ENCODE data around the gene SBF2. TPM values are rescaled to one million over a fixed set of nuclear protein-coding genes. Genes with fewer than 3 reads are reported as not detected.

The SBF2 gene
- total RNA-seq, 2 experiments from 2014 or later, result 7.0 to 7.1 TPM

DNA sequence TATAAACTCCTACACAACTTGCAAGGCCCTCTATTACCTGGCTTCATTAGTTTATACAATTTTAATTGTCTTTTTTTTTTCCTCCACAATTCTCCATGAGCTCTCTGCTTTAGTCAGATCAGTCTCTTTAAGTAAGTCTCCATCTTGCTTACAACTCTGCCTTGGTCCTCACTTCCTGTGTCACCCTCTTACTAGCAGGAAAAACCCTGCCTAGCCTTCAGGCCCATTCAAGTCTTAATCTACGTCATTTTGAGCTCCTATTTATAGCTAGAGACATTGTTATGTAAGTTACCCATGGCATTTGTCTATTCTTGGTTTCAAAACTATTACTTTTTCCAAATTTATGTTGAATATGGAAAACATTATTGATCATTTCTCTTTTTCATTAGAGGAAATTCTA is 177.4 kb downstream of the SBF2 start:
- H3K4me3 Mint-ChIP-seq, result no peak overlapping the region
- no peaks in the 10 kb centered on the region for H3K4me1 Mint-ChIP-seq (ENCODE audit: low read depth)
- no peaks in the 10 kb centered on the region for H3K27me3 Mint-ChIP-seq
- CTCF ChIA-PET, result interaction anchor here (1.0 kb wide), 1 partner anchor 40 kb away, joined by 3 read pairs; no protein-coding TSS in a partner anchor
- POLR2A ChIA-PET, result no interaction called here
- no peak for DNase-seq
- intact Hi-C loops (cut with micrococcal nuclease), result no loop called here
- no peaks in the 10 kb centered on the region for H3K9me3 Mint-ChIP-seq
- no peak overlapping the region for H3K27ac Mint-ChIP-seq
- H3K36me3 Mint-ChIP-seq, result peaks cover 3% of the 10 kb centered on the region

DNA sequence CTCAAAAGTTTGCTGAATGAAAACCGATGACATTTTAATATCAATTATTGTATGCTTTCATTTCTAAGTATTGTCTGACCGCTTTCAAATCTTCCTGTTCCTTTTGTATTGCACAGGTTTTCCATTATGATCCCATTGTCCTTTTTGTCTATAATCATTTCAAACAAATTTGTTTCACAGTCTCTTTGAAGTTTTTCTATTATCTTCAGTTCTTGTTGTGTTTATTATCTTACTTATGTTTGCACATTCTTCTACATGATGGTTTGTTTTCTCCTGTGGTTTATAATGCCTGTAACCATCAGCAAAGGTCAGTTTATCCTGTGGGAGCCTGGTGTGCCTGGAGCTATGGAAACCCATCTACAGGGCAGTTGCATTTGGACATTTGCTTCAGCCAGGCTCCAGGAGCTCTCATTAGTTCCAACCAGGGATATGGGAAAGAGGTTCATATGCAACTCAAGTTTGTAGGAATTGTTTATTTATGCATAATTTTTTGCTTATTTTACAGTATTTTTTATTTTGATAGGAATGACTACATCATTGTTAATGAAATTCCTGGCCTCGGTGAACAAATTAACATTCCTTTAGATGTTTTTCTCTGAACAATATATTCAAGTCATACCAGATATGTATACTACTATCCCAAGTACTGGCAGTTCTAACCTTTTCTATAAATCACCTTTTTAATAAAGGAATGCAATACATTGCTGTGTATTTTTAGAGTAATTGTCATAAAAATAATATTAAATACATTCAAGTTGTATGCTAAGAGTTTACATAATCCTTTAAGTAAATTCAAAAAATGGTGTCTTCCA is 179.2 kb downstream of the SBF2 start:
- no peaks in the 10 kb centered on the region for H3K4me1 Mint-ChIP-seq (ENCODE audit: low read depth)
- no peaks in the 10 kb centered on the region for H3K9me3 Mint-ChIP-seq
- ChIA-PET POLR2A (no interaction called here), CTCF (no interaction called here)
- H3K27me3 Mint-ChIP-seq, result no peaks in the 10 kb centered on the region
- no peak for DNase-seq
- peaks cover 3% of the 10 kb centered on the region for H3K36me3 Mint-ChIP-seq
- intact Hi-C loops (cut with micrococcal nuclease), result no loop called here
- H3K4me3 Mint-ChIP-seq, result no peak overlapping the region
- H3K27ac Mint-ChIP-seq, result no peak overlapping the region

DNA sequence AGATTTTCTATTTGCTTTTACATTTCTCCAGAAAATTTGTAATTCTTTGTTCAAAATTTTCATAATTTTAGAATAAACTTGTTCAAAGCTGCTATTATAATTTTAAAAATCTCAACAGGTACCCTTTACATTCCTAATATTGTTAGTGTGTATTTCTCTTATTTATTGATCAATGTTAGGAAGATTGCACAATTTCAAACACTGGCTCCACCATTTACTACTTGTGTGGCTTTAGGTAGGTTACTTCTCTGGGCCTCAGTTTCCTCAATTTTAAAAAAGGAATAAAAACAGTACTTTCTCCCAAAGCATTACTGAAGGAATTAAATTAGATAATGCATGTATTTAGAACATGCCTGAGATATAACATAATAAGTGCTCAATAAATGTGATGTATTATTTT is 180.2 kb downstream of the SBF2 start:
- no peaks in the 10 kb centered on the region for H3K27me3 Mint-ChIP-seq
- no peaks in the 10 kb centered on the region for H3K9me3 Mint-ChIP-seq
- no peaks in the 10 kb centered on the region for H3K4me1 Mint-ChIP-seq (ENCODE audit: low read depth)
- H3K27ac Mint-ChIP-seq, result no peak overlapping the region
- DNase-seq, result no peak
- H3K4me3 Mint-ChIP-seq, result no peak overlapping the region
- intact Hi-C loops (cut with micrococcal nuclease), result no loop called here
- CTCF ChIA-PET, result no interaction called here
- H3K36me3 Mint-ChIP-seq, result peaks cover 3% of the 10 kb centered on the region
- POLR2A ChIA-PET, result no interaction called here

DNA sequence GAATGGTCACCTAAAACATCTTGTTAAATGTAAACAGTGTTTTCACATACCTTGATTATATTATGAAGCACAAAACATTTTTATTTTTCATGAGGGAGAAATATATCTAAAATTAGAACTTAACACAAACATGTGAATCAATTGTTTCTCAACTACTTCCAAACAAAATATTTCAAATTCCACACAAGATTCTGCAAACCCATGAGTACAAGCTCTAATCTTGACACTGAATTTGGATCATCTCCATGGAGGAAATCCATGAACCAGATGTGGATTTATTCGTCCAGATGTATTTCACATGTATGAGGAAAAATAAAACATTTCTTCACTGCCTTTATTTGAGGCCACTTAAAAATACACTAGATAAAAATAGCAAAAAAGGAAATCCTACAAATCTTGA is 184.2 kb downstream of the SBF2 start:
- Mint-ChIP-seq H3K27me3 (no peaks in the 10 kb centered on the region), H3K4me3 (no peak overlapping the region), H3K4me1 (ENCODE audit: low read depth) (no peaks in the 10 kb centered on the region), H3K9me3 (no peaks in the 10 kb centered on the region), H3K36me3 (peaks cover 3% of the 10 kb centered on the region), H3K27ac (no peak overlapping the region)
- CTCF ChIA-PET, result no interaction called here
- POLR2A ChIA-PET, result no interaction called here
- intact Hi-C loops (cut with micrococcal nuclease), result no loop called here
- DNase-seq, result no peak

DNA sequence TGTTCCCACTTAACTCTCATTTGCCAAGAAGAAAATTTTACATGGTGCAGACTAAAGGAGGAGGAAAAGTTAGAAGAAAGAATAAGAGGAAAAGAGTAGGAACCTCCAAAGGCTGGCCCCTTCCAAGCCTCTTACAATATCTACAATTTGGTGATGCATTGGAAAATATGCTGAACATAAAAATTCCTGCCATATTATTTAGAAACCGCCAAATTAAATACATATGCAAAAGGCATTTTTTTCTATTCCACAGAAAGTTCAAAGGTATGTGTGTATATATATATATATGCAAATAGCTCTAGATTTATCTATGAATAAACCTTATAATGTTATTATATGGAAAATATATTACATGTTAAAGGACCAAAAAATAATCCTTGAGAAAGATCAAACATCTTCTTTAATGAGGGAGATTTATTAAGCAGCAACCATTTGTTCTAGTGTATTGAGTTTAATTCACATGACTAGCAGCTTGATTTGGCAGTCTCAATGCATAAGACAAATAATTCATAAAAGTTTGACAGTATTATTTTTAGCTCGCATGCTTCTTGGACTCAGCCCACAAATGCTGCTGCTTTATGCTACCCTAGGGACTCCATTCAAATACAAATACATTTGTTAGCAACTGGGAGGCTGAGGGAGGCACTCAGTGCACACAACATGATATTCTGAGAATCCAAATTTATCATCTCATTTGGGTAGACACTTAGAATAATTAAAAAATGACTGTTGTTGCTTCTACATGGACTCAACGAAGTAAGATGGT is 184.9 kb downstream of the SBF2 start:
- no peak for DNase-seq
- Mint-ChIP-seq H3K4me3 (no peak overlapping the region), H3K4me1 (ENCODE audit: low read depth) (no peaks in the 10 kb centered on the region), H3K27me3 (no peaks in the 10 kb centered on the region), H3K36me3 (peaks cover 3% of the 10 kb centered on the region), H3K9me3 (no peaks in the 10 kb centered on the region), H3K27ac (no peak overlapping the region)
- CTCF ChIA-PET, result no interaction called here
- intact Hi-C loops (cut with micrococcal nuclease), result no loop called here
- POLR2A ChIA-PET, result no interaction called here

DNA sequence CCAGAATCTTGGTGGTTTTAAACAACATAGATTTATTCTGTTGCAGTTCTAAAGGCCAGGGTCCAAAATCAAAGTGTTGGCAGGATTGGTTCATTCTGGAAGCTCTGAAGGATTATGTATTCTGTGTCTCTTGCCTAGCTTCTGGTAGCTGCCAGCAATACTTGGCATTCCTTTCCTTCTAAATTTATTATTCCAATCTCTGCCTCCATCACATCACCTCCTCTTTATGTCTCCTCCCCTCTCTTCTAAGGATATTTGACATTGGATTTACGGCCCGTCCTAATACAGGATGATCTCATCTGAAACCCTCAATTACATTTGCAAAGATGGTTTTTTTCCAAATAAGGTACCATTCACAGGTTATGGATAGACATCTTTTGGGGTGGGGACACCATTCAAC is 186.5 kb downstream of the SBF2 start:
- Mint-ChIP-seq H3K27me3 (no peaks in the 10 kb centered on the region), H3K4me1 (ENCODE audit: low read depth) (no peaks in the 10 kb centered on the region), H3K27ac (no peak overlapping the region), H3K9me3 (no peaks in the 10 kb centered on the region), H3K4me3 (no peak overlapping the region), H3K36me3 (peaks cover 3% of the 10 kb centered on the region)
- POLR2A ChIA-PET, result no interaction called here
- CTCF ChIA-PET, result no interaction called here
- no peak for DNase-seq
- intact Hi-C loops (cut with micrococcal nuclease), result no loop called here

DNA sequence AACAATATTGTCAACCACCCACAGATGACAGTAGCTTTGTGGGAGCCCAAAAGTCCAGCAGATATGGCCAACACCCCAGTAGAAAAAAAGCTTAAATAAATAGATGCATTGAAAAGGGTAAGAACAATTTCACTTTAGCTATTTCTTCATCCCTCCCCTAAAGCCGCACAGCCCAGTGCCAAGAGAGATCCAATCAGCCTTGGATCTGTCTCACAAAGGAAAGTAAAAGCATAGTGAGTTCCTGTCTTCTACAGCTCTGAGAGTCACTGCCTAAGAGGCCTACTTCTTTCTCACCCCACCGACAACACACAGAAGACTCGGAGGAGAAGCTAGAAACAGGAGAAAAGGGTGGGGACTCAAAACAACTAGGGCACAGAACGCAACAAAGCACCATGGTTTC is 196.4 kb downstream of the SBF2 start:
- H3K27ac Mint-ChIP-seq, result no peak overlapping the region
- H3K9me3 Mint-ChIP-seq, result peaks cover 39% of the 10 kb centered on the region
- DNase-seq, result no peak
- peaks cover 29% of the 10 kb centered on the region for H3K36me3 Mint-ChIP-seq
- no peak overlapping the region for H3K4me3 Mint-ChIP-seq
- ChIA-PET CTCF (interaction anchor here (0.7 to 0.8 kb wide), 2 partner anchors 22 to 110 kb away, joined by 3 to 4 read pairs; no protein-coding TSS in a partner anchor), POLR2A (no interaction called here)
- intact Hi-C loops (cut with micrococcal nuclease), result no loop called here
- H3K4me1 Mint-ChIP-seq (ENCODE audit: low read depth), result peaks cover 2% of the 10 kb centered on the region
- H3K27me3 Mint-ChIP-seq, result no peaks in the 10 kb centered on the region

GRCh38 chr11:10096987-10097386 is 197.0 kb downstream of the SBF2 start:
- Mint-ChIP-seq H3K27ac (no peak overlapping the region), H3K36me3 (peaks cover 29% of the 10 kb centered on the region), H3K9me3 (peaks cover 39% of the 10 kb centered on the region), H3K4me3 (no peak overlapping the region), H3K4me1 (ENCODE audit: low read depth) (peaks cover 2% of the 10 kb centered on the region), H3K27me3 (no peaks in the 10 kb centered on the region)
- no peak for DNase-seq
- intact Hi-C loops (cut with micrococcal nuclease), result no loop called here
- ChIA-PET POLR2A (no interaction called here), CTCF (interaction anchor here (0.7 to 0.8 kb wide), 2 partner anchors 21 to 110 kb away, joined by 3 to 4 read pairs; no protein-coding TSS in a partner anchor)

- ChIA-PET POLR2A (no interaction called here), CTCF (interaction anchor here (1.2 kb wide), 1 partner anchor 19 kb away, joined by 3 read pairs; no protein-coding TSS in a partner anchor)
- H3K9me3 Mint-ChIP-seq, result peaks cover 31% of the 10 kb centered on the region
- peaks cover 9% of the 10 kb centered on the region for H3K4me1 Mint-ChIP-seq (ENCODE audit: low read depth)
- no peak overlapping the region for H3K27ac Mint-ChIP-seq
- H3K27me3 Mint-ChIP-seq, result no peaks in the 10 kb centered on the region
- H3K4me3 Mint-ChIP-seq, result no peak overlapping the region
- peaks cover 20% of the 10 kb centered on the region for H3K36me3 Mint-ChIP-seq
- no peak for DNase-seq
- intact Hi-C loops (cut with micrococcal nuclease), result no loop called here
These were observed 198.4 kb downstream of the SBF2 start for GRCh38 chr11:10095412-10096208.

DNA sequence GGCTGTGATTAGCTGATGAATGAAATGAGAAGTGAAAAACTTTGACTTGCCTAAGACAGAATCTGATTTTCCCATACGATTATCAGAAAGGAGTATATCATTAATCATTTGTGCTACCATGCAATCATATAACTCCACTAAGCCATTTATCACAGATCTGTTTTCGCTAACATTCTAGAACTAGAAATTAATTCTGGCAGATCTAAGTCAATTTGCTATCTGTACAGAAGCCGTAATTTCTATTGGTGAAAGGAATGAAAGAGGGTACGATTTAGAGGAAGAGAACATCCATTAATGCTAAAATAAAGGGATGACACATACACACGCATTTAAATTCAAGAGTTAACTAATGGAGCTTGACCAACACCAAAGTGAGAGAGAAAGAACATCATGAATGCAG is 201.6 kb downstream of the SBF2 start:
- Mint-ChIP-seq H3K27me3 (no peaks in the 10 kb centered on the region), H3K4me3 (no peak overlapping the region)

GRCh38 chr11:10091314-10092045 is 202.5 kb downstream of the SBF2 start:
- Mint-ChIP-seq H3K4me3 (no peak overlapping the region), H3K27ac (no peak overlapping the region)
- intact Hi-C loops (cut with micrococcal nuclease), result no loop called here

More for the DNA sequence above, 201.6 kb downstream of the SBF2 start:
- intact Hi-C loops (cut with micrococcal nuclease), result no loop called here
- CTCF ChIA-PET, result interaction anchor here (1.7 kb wide), 1 partner anchor 16 kb away, joined by 4 read pairs; no protein-coding TSS in a partner anchor
- peaks cover 9% of the 10 kb centered on the region for H3K4me1 Mint-ChIP-seq (ENCODE audit: low read depth)
- POLR2A ChIA-PET, result no interaction called here
- no peaks in the 10 kb centered on the region for H3K36me3 Mint-ChIP-seq
- H3K9me3 Mint-ChIP-seq, result peaks cover under 1% of the 10 kb centered on the region
- DNase-seq, result no peak
- H3K27ac Mint-ChIP-seq, result no peak overlapping the region

More at GRCh38 chr11:10091314-10092045, 202.5 kb downstream of the SBF2 start:
- Mint-ChIP-seq H3K9me3 (no peaks in the 10 kb centered on the region), H3K4me1 (ENCODE audit: low read depth) (peaks cover 9% of the 10 kb centered on the region), H3K36me3 (no peaks in the 10 kb centered on the region), H3K27me3 (no peaks in the 10 kb centered on the region)
- DNase-seq, result no peak
- ChIA-PET CTCF (interaction anchor here (1.2 to 1.7 kb wide), 2 partner anchors 14 to 15 kb away, joined by 3 to 4 read pairs; no protein-coding TSS in a partner anchor), POLR2A (no interaction called here)
